GM21423 (cell line): ENCODE measurements around the gene TEX36.
"Not testable (repeated sequence)": the region's sequence is repeated elsewhere in the genome, so short reads cannot be mapped to it uniquely, and the experiment has no call there.

ENCODE experiments used
- ATAC-seq: cut with Tn5 transposase; IDR thresholded peaks from one replicate; pipeline ENCODE4 v1.9.1; 2021; ENCODE audit warnings: mild to moderate bottlenecking, moderate library complexity; ENCODE audit not compliant: unreplicated experiment

The TEX36 gene

GRCh38 chr10:125683063-125683462, at the start of gene TEX36:
TSS of gene TEX36 (minus strand) at chr10:125683163. CDS start at chr10:125682989, 174 bp downstream.
- no peak for ATAC-seq

GRCh38 chr10:125727436-125727835, 44.5 kb upstream of the TEX36 start:
- ATAC-seq: no peak

GRCh38 chr10:125726914-125727313, 44.0 kb upstream of the TEX36 start:
- ATAC-seq: no peak

- ATAC-seq: no peak
Measured at GRCh38 chr10:125722811-125723210, 39.8 kb upstream of the TEX36 start.

- ATAC-seq: peak; percentile 38
Measured at GRCh38 chr10:125721035-125721434, 38.1 kb upstream of the TEX36 start.

- no peak for ATAC-seq
Measured at GRCh38 chr10:125720002-125720382, 37.0 kb upstream of the TEX36 start.

GRCh38 chr10:125719173-125720001, 36.4 kb upstream of the TEX36 start, which contains the start of gene EDRF1:
TSS of gene EDRF1 (plus strand) at chr10:125719709. CDS start at chr10:125719808, 99 bp downstream.
- ATAC-seq: peak; percentile 89

- ATAC-seq: not testable (repeated sequence)
Measured at GRCh38 chr10:125714728-125715127, 31.8 kb upstream of the TEX36 start.

- no peak for ATAC-seq
Measured at GRCh38 chr10:125711110-125711750, 28.3 kb upstream of the TEX36 start.

- ATAC-seq: no peak
Measured at GRCh38 chr10:125709553-125710474, 26.9 kb upstream of the TEX36 start.

GRCh38 chr10:125708971-125709503, 26.1 kb upstream of the TEX36 start:
- ATAC-seq: peak; percentile 62

- peak; percentile 71 for ATAC-seq
Measured at GRCh38 chr10:125707541-125708468, 24.8 kb upstream of the TEX36 start.

- ATAC-seq: no peak
Measured at GRCh38 chr10:125700355-125700911, 17.5 kb upstream of the TEX36 start.

- ATAC-seq: peak; percentile 50
Measured at GRCh38 chr10:125699562-125700143, 16.7 kb upstream of the TEX36 start.

GRCh38 chr10:125698481-125698998, 15.6 kb upstream of the TEX36 start:
- no peak for ATAC-seq

- not testable (repeated sequence) for ATAC-seq
Measured at GRCh38 chr10:125696884-125697283, 13.9 kb upstream of the TEX36 start.

- ATAC-seq: no peak
Measured at GRCh38 chr10:125694883-125695282, 11.9 kb upstream of the TEX36 start.

GRCh38 chr10:125693524-125693847, 10.5 kb upstream of the TEX36 start:
- ATAC-seq: no peak
